Kidney tubule cell (primary cell): ENCODE results near the gene SHROOM3.

ENCODE experiments used
- DNase-seq: peaks from one replicate; pipeline ENCODE4 v3.0.0-alpha.2; 2018; ENCODE audit warnings: low spot score

The SHROOM3 gene

GRCh38 chr4:76751612-76752343 is 316.7 kb downstream of the SHROOM3 start:
- DNase-seq, result no peak

DNA sequence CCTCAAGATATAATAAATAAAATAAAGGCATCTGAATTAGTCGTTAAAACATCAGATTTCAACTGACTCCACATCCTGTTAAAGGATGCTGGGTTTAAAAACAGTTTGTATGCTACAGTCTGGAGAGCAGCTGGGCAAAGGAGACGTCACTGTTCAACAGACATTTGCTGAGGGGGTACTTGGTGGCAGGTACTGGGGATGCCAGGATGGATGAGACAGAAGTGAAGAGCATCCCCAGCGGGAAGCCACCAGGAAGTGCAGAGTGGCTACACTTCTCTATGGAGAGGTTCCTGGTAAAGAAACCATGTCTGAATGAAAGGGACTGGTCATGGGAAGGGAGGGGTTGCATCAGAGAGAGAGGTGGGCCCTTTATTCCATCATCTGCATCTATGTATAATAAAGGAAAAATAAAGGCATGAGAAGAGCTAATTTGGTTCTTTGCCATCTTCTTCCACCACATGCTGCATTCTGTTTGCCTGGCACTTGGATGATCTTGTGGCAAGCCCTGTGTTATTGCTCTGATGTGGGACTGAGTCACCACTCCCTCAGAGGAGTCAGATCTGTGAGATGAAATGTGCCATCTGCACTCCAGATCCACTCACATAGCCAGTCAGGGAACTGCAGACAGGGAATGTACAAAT is 318.0 kb downstream of the SHROOM3 start:
- peak; percentile 94 for DNase-seq

DNA sequence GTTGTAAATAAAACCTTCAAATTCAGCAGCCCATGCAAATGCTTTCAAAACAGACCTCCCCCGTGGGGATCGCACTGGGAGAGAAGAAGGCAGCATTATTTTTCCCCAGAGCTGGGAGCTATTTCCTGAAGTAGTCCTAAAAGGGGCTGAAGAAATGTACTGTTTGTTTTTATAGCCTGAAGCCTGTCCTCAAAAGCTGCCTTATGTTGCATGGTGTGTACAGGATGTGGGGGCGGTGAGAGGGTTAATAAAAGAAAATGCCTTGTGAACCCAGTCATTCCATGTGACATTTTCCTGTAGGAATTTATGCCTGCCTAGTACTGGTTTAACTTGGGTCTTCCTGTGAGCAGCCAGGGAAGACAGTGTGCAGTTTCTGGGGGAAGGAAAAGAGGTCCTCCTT is 318.8 kb downstream of the SHROOM3 start:
- DNase-seq, result peak; percentile 91

DNA sequence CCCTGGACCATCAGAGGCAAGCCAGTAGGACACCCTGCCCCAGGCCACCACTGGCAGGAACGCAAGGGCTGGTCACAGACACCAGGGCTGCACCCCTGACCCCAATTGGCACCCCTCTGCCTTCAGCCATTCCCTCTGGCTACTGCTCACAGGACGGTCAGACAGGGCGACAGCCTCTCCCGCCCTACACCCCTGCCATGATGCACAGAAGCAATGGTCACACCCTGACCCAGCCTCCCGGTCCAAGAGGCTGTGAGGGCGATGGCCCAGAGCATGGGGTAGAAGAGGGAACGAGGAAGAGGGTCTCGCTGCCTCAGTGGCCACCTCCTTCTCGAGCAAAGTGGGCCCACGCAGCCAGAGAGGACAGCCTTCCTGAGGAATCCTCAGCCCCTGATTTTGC is 319.4 kb downstream of the SHROOM3 start:
- DNase-seq, result no peak

DNA sequence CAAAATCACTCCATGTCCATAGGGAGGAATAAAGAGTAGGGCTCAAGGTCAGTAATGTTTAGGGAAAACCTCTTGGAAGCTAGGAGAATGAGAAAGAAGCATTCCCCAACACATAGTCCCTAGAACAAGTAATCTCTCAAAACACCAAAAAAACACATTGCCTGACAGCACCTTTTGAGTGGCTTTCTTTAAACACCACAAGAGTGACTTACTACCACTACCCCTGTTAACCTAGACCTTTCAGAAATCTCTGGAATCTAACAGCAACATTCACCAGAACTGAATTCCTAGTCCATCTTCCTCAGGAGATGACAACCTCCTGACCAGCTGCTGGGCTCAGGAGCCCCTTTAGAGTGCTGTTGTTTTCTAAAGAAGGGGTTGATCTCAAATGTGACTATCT is 320.7 kb downstream of the SHROOM3 start:
- no peak for DNase-seq

- no peak for DNase-seq
Observed at GRCh38 chr4:76756416-76756815, 321.4 kb downstream of the SHROOM3 start.

- DNase-seq, result no peak
Observed at GRCh38 chr4:76757418-76757939, 322.4 kb downstream of the SHROOM3 start.

- DNase-seq, result peak; percentile 72
Observed at GRCh38 chr4:76758290-76758882, 323.4 kb downstream of the SHROOM3 start.

- peak; percentile 74 for DNase-seq
Observed at GRCh38 chr4:76758996-76759395, 324.0 kb downstream of the SHROOM3 start.

DNA sequence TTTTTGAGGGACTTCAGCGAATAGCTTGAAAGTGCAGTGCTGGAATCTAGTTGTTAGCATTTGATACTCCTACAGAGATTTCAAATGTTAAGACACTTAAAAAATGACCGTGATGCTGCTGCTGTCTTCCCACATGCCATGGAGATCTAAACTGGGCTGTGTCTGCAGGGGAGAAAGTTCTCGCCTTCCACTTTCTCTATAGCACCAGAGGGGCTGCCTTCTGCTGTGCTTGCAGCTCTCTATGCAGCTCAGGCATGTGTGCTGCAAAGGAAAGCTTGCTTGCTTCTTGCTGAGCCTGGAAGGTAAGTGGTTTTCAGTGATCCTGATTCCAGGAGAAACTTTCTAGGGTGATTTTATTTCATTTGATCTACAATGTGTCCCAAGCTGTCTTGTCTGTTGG is 325.2 kb downstream of the SHROOM3 start:
- no peak for DNase-seq

- DNase-seq, result no peak
Observed at GRCh38 chr4:76762137-76763130, 327.4 kb downstream of the SHROOM3 start.

GRCh38 chr4:76764251-76764650 is 329.2 kb downstream of the SHROOM3 start:
- DNase-seq, result peak; percentile 67

- no peak for DNase-seq
Observed at GRCh38 chr4:76765473-76766183, 330.6 kb downstream of the SHROOM3 start.

- no peak for DNase-seq
Observed at GRCh38 chr4:76767983-76768382, 333.0 kb downstream of the SHROOM3 start.

DNA sequence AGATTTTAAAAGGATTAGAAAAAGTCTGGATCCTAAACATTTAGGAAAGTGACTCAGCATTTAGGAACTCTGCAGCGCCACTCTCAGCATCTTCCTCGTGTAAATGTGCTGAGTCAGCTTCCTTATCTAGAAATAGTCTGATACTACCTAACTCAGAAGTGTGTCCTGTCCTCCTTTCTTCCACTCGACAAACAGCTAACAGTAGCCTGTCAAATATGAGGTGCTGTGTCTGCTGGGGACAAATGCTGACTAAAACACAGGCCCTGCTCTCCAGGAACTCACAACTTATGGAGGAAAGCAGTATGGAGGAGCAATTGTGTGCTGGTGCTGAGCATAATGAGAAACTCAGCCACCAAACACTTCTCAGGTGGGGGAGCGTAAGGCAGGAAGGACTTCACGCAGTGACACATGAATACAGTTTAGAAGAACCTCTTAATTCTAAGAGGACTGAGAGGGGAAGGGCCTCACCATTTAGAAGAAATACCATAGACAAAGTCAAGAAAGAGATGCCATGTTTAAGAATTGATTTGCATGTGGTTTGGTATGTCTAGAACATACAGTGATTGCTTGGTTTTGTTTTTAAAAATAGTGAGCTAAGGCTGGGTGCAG is 337.6 kb downstream of the SHROOM3 start:
- peak; percentile 44 for DNase-seq

- DNase-seq, result no peak
Observed at GRCh38 chr4:76773766-76774165, 338.7 kb downstream of the SHROOM3 start.

DNA sequence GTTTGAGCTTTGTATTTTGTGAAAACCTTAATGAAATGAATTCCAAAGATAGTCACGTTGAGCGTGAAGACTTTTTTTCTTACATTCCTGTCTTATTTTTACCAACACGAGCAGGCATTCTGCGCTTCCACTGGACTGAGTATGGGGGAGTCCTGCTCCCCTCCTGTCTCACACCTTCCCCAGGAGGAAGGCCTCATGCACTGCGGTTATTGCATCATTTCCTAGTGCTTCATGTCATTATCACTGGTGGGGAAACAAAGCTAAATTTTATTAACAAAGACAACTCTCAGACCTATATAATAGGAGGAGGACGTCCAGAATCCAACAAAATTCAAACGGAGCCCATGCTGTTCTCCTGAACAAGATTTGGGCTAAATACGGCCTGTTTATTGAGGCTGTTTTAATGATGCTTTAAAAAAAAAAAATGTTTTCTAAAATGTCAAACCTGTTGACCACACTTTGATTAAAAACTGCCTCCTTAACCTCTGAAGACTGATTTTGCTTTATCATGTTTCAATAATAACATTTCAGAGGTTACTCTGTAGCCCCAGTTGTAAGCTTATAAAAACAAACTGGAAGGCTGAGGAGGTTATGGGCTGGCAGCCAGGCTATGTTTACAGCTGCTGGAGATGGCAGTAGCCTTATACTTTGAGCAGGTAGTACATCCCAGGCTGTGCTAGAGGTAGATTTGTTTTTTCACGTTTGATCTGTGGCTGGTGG is 344.9 kb downstream of the SHROOM3 start:
- DNase-seq, result no peak

DNA sequence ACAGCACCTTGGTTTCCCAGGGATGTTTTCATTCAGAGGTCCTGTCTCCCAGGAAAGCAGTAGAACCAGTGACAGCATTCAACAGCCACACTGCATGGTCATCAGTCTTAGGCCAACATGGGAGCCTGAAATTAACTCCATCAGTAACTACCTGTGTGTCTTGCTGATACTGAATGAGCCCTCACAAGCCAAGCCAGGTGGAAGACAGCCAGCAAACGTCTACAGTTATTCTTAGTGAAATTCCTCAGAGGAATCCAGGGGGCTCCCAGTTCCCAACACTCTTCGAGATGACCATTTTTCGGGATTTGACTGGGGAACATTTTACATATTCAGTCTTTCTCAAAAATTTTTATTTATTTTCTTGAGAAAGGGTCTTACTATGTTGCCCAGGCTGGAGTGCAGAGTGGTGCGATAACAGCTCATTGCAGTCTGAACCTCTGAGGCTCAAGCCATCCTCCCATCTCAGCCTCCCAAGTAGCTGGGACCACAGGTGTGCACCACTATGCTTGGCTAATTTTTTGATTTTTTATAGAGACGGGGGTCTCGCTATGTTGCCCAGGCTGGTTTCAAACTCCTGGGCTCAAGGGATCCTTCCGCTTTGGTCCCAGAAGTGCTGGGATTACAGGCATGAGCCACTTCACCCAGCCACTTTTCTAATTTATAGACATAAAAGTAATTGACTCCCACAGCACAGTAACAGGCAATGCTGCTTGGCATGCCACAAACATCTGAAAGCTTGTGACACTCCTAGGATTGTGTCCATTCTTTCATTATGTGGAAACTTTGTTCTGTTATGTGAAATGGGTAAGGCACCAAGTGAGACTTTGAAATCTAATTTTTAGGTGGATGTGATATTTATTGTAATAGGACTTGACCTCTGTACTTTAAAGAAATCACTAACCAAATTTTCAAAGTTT is 346.0 kb downstream of the SHROOM3 start:
- no peak for DNase-seq
